IMR-90 (cell line): ENCODE data around the gene ZXDC.

Source experiments
- POLR2A ChIP-seq: IDR thresholded peaks from 2 replicates; pipeline ENCODE4 v1.6.1; 2012; ENCODE audit warnings: mild to moderate bottlenecking, low read depth, low read length
- RAD21 ChIP-seq: IDR thresholded peaks from 2 replicates; pipeline ENCODE4 v1.6.1; 2012; ENCODE audit warnings: low read length, improper control_type of control experiment
- TF ChIP-seq, protein P1 (sequence below): conservative IDR thresholded peaks from 2 replicates; pipeline ENCODE4 v1.5.1; 2012; ENCODE audit warnings: mild to moderate bottlenecking, low read depth, low read length, improper control_type of control experiment

- TF ChIP-seq POLR2A (no peak), RAD21 (no peak)
- TF ChIP-seq, protein P1, sequence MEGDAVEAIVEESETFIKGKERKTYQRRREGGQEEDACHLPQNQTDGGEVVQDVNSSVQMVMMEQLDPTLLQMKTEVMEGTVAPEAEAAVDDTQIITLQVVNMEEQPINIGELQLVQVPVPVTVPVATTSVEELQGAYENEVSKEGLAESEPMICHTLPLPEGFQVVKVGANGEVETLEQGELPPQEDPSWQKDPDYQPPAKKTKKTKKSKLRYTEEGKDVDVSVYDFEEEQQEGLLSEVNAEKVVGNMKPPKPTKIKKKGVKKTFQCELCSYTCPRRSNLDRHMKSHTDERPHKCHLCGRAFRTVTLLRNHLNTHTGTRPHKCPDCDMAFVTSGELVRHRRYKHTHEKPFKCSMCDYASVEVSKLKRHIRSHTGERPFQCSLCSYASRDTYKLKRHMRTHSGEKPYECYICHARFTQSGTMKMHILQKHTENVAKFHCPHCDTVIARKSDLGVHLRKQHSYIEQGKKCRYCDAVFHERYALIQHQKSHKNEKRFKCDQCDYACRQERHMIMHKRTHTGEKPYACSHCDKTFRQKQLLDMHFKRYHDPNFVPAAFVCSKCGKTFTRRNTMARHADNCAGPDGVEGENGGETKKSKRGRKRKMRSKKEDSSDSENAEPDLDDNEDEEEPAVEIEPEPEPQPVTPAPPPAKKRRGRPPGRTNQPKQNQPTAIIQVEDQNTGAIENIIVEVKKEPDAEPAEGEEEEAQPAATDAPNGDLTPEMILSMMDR = no peak
Measured at GRCh38 chr3:126486360-126486847, 10.7 kb upstream of the ZXDC start.
